Karpas-422 (cell line): ENCODE results near the gene HAO2. TPM values are rescaled to one million over a fixed set of nuclear protein-coding genes. Genes with fewer than 3 reads are reported as not detected.

ENCODE experiments used
- DNase-seq: peaks from one replicate; pipeline ENCODE4 v3.0.0-alpha.2; 2015
- H2AFZ ChIP-seq: fragments of 200-600 bp; sonication (generic); 2 replicates; pipeline ENCODE4 v1.6.1; 2014; ENCODE audit warnings: antibody characterized with exemption, low read length, mixed read lengths
- H3K27ac ChIP-seq: fragments of 200-600 bp; sonication (generic); 2 replicates; pipeline ENCODE4 v1.5.1; 2014; ENCODE audit warnings: mild to moderate bottlenecking, low read length, moderate library complexity
- H3K27me3 ChIP-seq: fragments of 200-600 bp; sonication (generic); 2 replicates; pipeline ENCODE4 v1.6.1; 2014; ENCODE audit warnings: low read length, mixed read lengths
- H3K36me3 ChIP-seq: fragments of 200-600 bp; sonication (generic); 2 replicates; pipeline ENCODE4 v1.6.1; 2014; ENCODE audit warnings: low read length, mixed read lengths; ENCODE audit not compliant: insufficient read depth
- H3K4me1 ChIP-seq: fragments of 200-600 bp; sonication (generic); 2 replicates; pipeline ENCODE4 v1.6.1; 2014; ENCODE audit warnings: mild to moderate bottlenecking, low read length, mixed read lengths
- H3K4me2 ChIP-seq: fragments of 200-600 bp; sonication (generic); 2 replicates; pipeline ENCODE4 v1.6.1; 2014; ENCODE audit warnings: low read length, low read depth, mild to moderate bottlenecking; ENCODE audit not compliant: poor library complexity, severe bottlenecking
- H3K4me3 ChIP-seq: fragments of 200-600 bp; sonication (generic); 2 replicates; pipeline ENCODE4 v1.5.1; 2014; ENCODE audit warnings: mild to moderate bottlenecking, antibody characterized with exemption, low read length, mixed read lengths
- H3K79me2 ChIP-seq: fragments of 200-600 bp; sonication (generic); 2 replicates; pipeline ENCODE4 v1.6.1; 2014; ENCODE audit warnings: mild to moderate bottlenecking, low read length, mixed read lengths
- H3K9ac ChIP-seq: fragments of 200-600 bp; sonication (generic); 2 replicates; pipeline ENCODE4 v1.6.0; 2014; ENCODE audit warnings: low read length
- H3K9me2 ChIP-seq: fragments of 200-600 bp; sonication (generic), shearing (Covaris generic); replicated peaks from 2 replicates; pipeline ENCODE4 v1.6.0; 2014; ENCODE audit warnings: mild to moderate bottlenecking, low read length, moderate library complexity; ENCODE audit not compliant: insufficient read depth
- H3K9me3 ChIP-seq: fragments of 300-700, 200-600 bp; sonication (generic); 2 replicates; pipeline ENCODE4 v1.6.1; 2014; ENCODE audit warnings: low read length, mixed read lengths
- H4K20me1 ChIP-seq: fragments of 200-600 bp; sonication (generic); 2 replicates; pipeline ENCODE4 v1.6.1; 2014; ENCODE audit warnings: mild to moderate bottlenecking, antibody characterized with exemption, low read length, low read depth; ENCODE audit not compliant: insufficient read depth
- total RNA-seq: library from RNA; depleted of rRNA; stranded (reverse); fragments of >200 nt; shearing (Covaris generic); gene quantifications from 2 replicates; pipeline ENCODE4 v1.2.3, GENCODE V29; 2014; ENCODE audit warnings: low replicate concordance

The HAO2 gene
- total RNA-seq, 1 experiment from 2014 or later = not detected

DNA sequence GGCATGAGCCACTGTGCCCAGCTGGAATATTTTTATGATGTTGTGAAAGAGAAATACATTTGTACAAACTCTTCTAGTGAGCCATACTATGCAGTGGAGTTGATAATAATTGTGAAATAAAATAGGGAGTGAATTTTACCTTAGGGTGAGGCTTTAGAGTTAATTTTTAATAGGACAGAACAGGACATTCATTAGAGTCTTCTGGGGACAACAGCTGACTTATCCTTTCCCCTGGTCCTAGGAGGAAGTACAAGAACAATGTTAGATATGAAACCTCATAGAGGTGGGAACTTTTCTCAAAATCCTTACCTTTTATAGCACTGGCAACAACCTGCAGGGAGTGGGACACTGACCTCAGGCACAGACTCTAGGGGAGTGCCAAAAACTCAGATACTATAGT lies 21.9 kb downstream of the HAO2 start:
- no peak for DNase-seq
- Histone ChIP-seq H3K79me2 (no peaks in the 10 kb centered on the region), H3K9me2 (no peaks in the 10 kb centered on the region), H3K27ac (no peak overlapping the region), H3K27me3 (no peaks in the 10 kb centered on the region), H3K4me1 (no peaks in the 10 kb centered on the region), H3K9ac (no peak overlapping the region), H2AFZ (no peak overlapping the region), H4K20me1 (no peaks in the 10 kb centered on the region), H3K4me3 (no peak overlapping the region), H3K9me3 (no peaks in the 10 kb centered on the region), H3K4me2 (no peak overlapping the region), H3K36me3 (no peaks in the 10 kb centered on the region)

DNA sequence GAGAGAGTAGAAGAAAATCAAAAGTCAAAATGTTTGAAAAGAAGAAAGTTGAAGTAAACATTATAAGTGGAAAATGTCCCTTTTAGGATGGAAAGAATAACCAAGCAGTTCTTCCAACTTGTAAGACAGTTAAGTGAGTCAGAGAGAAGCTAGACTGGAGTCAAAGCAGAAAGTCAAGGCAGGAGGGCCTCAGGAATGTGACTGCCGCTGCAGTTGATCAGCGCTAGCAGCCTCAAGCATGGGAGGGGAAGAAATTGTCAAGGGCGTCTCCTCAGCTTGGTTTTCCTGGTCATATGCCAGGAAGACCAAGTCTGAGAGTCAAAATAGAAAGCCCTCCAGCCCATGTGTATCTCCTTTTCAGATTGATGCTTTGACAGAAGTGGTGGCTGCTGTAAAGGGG lies 23.2 kb downstream of the HAO2 start:
- Histone ChIP-seq H3K4me1 (no peaks in the 10 kb centered on the region), H3K9me3 (no peaks in the 10 kb centered on the region), H3K9ac (no peak overlapping the region), H3K27me3 (no peaks in the 10 kb centered on the region), H3K4me2 (no peak overlapping the region), H3K4me3 (no peak overlapping the region), H3K36me3 (no peaks in the 10 kb centered on the region), H3K27ac (no peak overlapping the region), H2AFZ (no peak overlapping the region), H3K9me2 (no peaks in the 10 kb centered on the region), H4K20me1 (no peaks in the 10 kb centered on the region), H3K79me2 (no peaks in the 10 kb centered on the region)
- no peak for DNase-seq

DNA sequence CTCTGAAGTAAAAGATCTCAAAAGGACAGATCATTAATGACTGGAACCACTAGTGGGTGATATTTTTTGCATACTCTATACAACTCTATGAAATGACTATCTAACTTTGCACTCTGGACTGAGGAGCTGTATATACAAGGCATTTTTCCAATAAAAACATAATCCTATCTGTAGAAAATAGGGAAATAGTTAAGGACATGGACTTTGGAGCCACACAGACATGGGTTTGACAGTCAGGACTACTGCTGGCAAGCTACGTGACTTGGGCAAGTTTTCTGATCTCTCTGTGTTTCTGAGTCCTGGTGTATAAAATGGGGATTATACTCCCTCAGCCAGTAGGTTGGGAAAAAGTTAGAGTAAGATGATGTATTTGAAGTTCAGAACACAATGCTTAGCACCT lies 25.5 kb downstream of the HAO2 start:
- Histone ChIP-seq H3K79me2 (no peaks in the 10 kb centered on the region), H3K4me3 (no peak overlapping the region), H3K36me3 (no peaks in the 10 kb centered on the region), H2AFZ (no peak overlapping the region), H3K4me2 (no peak overlapping the region), H3K9ac (no peak overlapping the region), H4K20me1 (no peaks in the 10 kb centered on the region), H3K9me3 (no peaks in the 10 kb centered on the region), H3K27me3 (no peaks in the 10 kb centered on the region), H3K27ac (no peak overlapping the region), H3K4me1 (no peaks in the 10 kb centered on the region), H3K9me2 (no peaks in the 10 kb centered on the region)
- DNase-seq = no peak

DNA sequence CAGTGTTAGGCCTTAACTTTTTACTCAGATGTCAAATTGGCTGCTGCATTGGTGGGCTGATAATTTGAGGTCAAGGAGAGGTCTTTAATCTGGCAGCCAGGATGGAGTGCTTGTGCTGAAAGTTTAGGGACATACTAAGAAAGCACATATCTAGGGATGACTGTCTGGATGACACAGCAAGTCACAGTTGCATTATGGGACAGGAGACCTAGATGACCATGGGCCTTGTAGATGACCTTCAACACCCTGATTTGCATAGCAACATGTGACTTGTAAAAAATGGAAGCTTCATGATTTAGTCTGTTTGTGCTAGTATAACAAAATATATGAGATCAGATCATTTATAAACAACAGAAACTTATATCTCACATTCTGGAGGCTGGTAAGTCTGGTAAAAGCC lies 28.4 kb downstream of the HAO2 start:
- no peak overlapping the region for H2AFZ ChIP-seq
- H3K79me2 ChIP-seq = no peaks in the 10 kb centered on the region
- no peaks in the 10 kb centered on the region for H3K27me3 ChIP-seq
- no peaks in the 10 kb centered on the region for H3K9me2 ChIP-seq
- H3K27ac ChIP-seq = no peak overlapping the region
- H3K36me3 ChIP-seq = no peaks in the 10 kb centered on the region
- H3K4me1 ChIP-seq = no peaks in the 10 kb centered on the region
- no peak overlapping the region for H3K9ac ChIP-seq
- no peak overlapping the region for H3K4me2 ChIP-seq
- H3K9me3 ChIP-seq = no peaks in the 10 kb centered on the region
- no peaks in the 10 kb centered on the region for H4K20me1 ChIP-seq
- H3K4me3 ChIP-seq = no peak overlapping the region
- DNase-seq = no peak

DNA sequence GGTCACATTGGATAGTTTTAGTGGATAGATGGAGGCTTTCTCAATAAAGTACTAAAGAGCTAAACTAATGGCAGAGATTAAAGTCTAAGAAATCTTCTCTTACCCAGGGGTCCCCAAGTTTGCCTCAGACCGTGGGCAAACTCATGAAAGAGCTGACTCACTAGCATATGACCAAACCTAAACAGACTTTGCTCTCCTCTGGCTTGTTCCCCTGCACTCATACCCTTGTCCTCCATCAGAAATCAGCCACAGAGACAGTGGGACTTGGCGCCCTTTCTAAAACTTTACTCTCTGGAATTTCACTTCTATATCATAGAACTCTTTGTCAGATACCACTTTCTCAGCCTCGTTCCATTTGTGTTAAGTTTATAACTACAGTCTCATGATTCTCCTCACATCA lies 29.4 kb downstream of the HAO2 start:
- H3K4me3 ChIP-seq = no peak overlapping the region
- no peak overlapping the region for H3K27ac ChIP-seq
- H3K79me2 ChIP-seq = no peaks in the 10 kb centered on the region
- no peak overlapping the region for H3K9ac ChIP-seq
- no peak for DNase-seq
- no peaks in the 10 kb centered on the region for H3K9me3 ChIP-seq
- no peaks in the 10 kb centered on the region for H3K27me3 ChIP-seq
- H2AFZ ChIP-seq = no peak overlapping the region
- no peaks in the 10 kb centered on the region for H3K9me2 ChIP-seq
- no peaks in the 10 kb centered on the region for H3K36me3 ChIP-seq
- H3K4me2 ChIP-seq = no peak overlapping the region
- no peaks in the 10 kb centered on the region for H4K20me1 ChIP-seq
- H3K4me1 ChIP-seq = no peaks in the 10 kb centered on the region

DNA sequence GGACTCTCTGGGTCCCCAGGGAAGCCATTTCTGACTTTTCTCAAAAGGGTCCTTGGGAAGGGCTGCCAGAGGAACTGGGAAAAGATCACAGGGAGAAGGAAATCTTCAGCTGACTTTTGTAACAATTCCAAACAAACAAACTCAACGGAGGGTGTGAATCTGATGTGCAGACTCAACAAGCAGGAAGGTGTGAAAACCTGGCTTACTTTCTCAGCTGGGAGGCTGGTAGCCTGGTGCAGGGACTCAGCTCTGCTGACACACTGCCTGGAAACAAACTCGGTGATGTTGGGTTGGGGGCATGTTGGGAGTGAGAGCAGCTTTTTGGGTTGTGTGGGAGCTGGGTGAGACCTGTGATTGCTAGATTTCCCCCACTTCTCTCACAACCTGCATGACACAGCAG lies 36.2 kb downstream of the HAO2 start:
- Histone ChIP-seq H3K27ac (no peak overlapping the region), H3K4me2 (no peak overlapping the region), H3K9ac (no peak overlapping the region), H3K9me3 (no peaks in the 10 kb centered on the region), H3K36me3 (no peaks in the 10 kb centered on the region), H3K9me2 (no peaks in the 10 kb centered on the region), H4K20me1 (no peaks in the 10 kb centered on the region), H3K4me3 (no peak overlapping the region), H3K27me3 (no peaks in the 10 kb centered on the region), H3K4me1 (no peaks in the 10 kb centered on the region), H3K79me2 (no peaks in the 10 kb centered on the region), H2AFZ (no peak overlapping the region)
- no peak for DNase-seq

DNA sequence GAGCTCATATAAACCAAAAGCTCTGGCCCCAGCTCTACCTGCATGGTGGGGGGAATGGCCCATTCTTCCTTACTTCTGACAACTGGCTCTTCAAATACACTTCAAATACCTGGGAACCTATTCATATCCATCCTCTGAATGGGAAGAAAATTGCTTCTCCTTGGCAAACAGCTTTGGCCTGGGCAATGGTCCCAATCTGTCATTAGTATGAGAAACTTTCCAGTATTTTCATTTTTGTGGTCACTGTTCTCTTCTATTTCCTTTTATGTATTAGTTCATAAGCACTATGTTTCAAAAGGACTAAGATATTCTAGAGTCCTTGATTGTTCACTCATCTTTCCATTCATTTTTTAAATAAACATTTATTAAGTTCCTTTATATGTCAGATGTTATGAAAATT lies 41.1 kb downstream of the HAO2 start:
- Histone ChIP-seq H2AFZ (no peak overlapping the region), H3K9ac (no peak overlapping the region), H3K4me3 (no peak overlapping the region), H3K9me3 (no peaks in the 10 kb centered on the region), H4K20me1 (no peaks in the 10 kb centered on the region), H3K36me3 (no peaks in the 10 kb centered on the region), H3K27me3 (no peaks in the 10 kb centered on the region), H3K9me2 (no peaks in the 10 kb centered on the region), H3K79me2 (no peaks in the 10 kb centered on the region), H3K4me2 (no peak overlapping the region), H3K4me1 (no peaks in the 10 kb centered on the region), H3K27ac (no peak overlapping the region)
- no peak for DNase-seq

DNA sequence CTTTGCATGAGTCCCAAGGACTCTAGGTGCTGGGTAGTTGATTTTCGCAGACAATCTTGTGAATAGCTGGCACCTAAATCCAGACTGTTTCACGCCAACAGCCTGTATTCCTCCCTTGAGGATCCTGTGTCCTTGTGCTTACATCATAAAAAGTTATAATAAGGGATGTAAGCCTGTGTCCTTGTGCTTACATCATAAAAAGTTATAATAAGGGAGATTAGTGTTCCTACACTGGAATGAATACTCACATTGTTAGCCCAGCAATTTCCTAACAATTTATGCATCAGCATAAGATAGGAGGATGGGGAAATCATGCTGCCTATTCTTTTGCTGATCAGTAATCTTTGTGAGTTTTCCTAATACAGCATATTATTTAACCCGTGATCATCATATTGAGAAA lies 42.4 kb downstream of the HAO2 start:
- Histone ChIP-seq H3K4me2 (no peak overlapping the region), H3K4me1 (no peaks in the 10 kb centered on the region), H3K27ac (no peak overlapping the region), H3K9ac (no peak overlapping the region), H3K9me3 (no peaks in the 10 kb centered on the region), H3K4me3 (no peak overlapping the region), H2AFZ (no peak overlapping the region), H3K27me3 (no peaks in the 10 kb centered on the region), H3K79me2 (no peaks in the 10 kb centered on the region), H3K9me2 (no peaks in the 10 kb centered on the region), H4K20me1 (no peaks in the 10 kb centered on the region), H3K36me3 (no peaks in the 10 kb centered on the region)
- no peak for DNase-seq

DNA sequence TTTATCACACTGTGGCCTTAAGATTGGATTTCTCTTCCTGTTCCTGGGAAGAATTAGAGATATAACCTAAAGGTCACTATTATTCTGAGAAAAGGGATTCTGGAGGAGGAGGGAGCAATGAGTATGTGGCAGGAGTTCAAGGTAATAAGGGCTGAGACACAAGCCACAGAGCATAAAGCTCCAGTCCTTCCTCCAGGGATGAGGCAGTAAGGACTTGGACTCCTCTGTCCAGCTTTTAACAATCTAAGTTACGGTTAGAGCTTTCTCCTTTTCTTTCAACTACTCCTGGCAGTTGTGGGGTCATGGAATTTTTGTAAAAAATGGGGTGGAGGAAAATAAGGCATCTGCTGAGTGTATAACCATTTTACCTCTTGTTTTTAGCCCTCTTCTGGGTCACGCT lies 46.4 kb downstream of the HAO2 start, which contains the start of gene HSD3B2:
Gene HSD3B2 (plus strand): TSS at position 201 of the 400 bp plus-strand sequence. CDS start 270 bp downstream, outside the sequence.
- H3K9ac ChIP-seq = no peak within 1 kb of the TSS
- H2AFZ ChIP-seq = no peak within 1 kb of the TSS
- no peaks in the 10 kb centered on the region for H3K9me3 ChIP-seq
- H3K27ac ChIP-seq = no peak within 1 kb of the TSS
- no peak within 1 kb of the TSS for H3K4me3 ChIP-seq
- H3K27me3 ChIP-seq = no peaks in the 10 kb centered on the region
- H3K79me2 ChIP-seq = no peaks in the 10 kb centered on the region
- DNase-seq = no peak
- H3K36me3 ChIP-seq = no peaks in the 10 kb centered on the region
- no peak within 1 kb of the TSS for H3K4me2 ChIP-seq
- no peaks in the 10 kb centered on the region for H3K4me1 ChIP-seq
- no peaks in the 10 kb centered on the region for H4K20me1 ChIP-seq
- no peaks in the 10 kb centered on the region for H3K9me2 ChIP-seq
